Liver (tissue), 10 donors: Measurements from ENCODE around the gene CSRNP2. TPM values are rescaled to one million over a fixed set of nuclear protein-coding genes. Genes with fewer than 3 reads are reported as not detected.

Experiments used
- DNase-seq: peaks from one replicate; pipeline ENCODE4 v3.0.0-alpha.2; 2017; ENCODE audit warnings: low spot score
- H3K27ac ChIP-seq, 2 donors: one replicate each; pipeline ENCODE4 v1.7.0; 2013; ENCODE audit warnings: inconsistent platforms in 2 of 2, low read length in 2 of 2, control low read depth in 1 of 2, low read depth in 1 of 2, mild to moderate bottlenecking in 1 of 2
- H3K27me3 ChIP-seq, 4 donors: one replicate each; pipeline versions ENCODE4 v1.6.1 to v1.7.0; 2013; ENCODE audit warnings: low read length in 3 of 4, inconsistent platforms in 1 of 4, mild to moderate bottlenecking in 1 of 4, moderate library complexity in 1 of 4; ENCODE audit not compliant: control insufficient read depth in 4 of 4, insufficient read depth in 4 of 4
- H3K36me3 ChIP-seq, 4 donors: one replicate each; pipeline versions ENCODE4 v1.6.1 to v1.7.0; 2013; ENCODE audit warnings: low read length in 3 of 4, mild to moderate bottlenecking in 3 of 4, low read depth in 1 of 4, moderate library complexity in 1 of 4; ENCODE audit not compliant: control insufficient read depth in 4 of 4, insufficient read depth in 3 of 4
- H3K4me1 ChIP-seq, 4 donors: one replicate each; pipeline versions ENCODE4 v1.6.1 to v1.7.0; 2013; ENCODE audit warnings: low read length in 3 of 4, mild to moderate bottlenecking in 3 of 4, moderate library complexity in 1 of 4; ENCODE audit not compliant: control insufficient read depth in 4 of 4, insufficient read depth in 4 of 4
- H3K4me3 ChIP-seq, 3 donors: one replicate each; pipeline versions ENCODE4 v1.6.1 to v1.7.0; 2013; ENCODE audit warnings: low read length in 3 of 3, control low read depth in 1 of 3, low read depth in 1 of 3, mild to moderate bottlenecking in 1 of 3
- H3K9ac ChIP-seq, 2 donors: one replicate each; pipeline ENCODE4 v1.7.0; 2013; ENCODE audit warnings: low read length in 2 of 2, mild to moderate bottlenecking in 2 of 2, moderate library complexity in 2 of 2, control low read depth in 1 of 2, low read depth in 1 of 2
- H3K9me3 ChIP-seq, 4 donors: one replicate each; pipeline versions ENCODE4 v1.6.1 to v1.7.0; 2013; ENCODE audit warnings: low read length in 3 of 4; ENCODE audit not compliant: control insufficient read depth in 4 of 4
- EGR1 ChIP-seq, 2 donors: IDR thresholded peaks; 2 replicates each; pipeline ENCODE4 v1.6.1; 2016 to 2018; ENCODE audit warnings: antibody characterized with exemption in 2 of 2, low read depth in 2 of 2
- FOXA1 ChIP-seq: IDR thresholded peaks from 2 replicates; pipeline ENCODE4 v1.6.1; 2016; ENCODE audit warnings: antibody characterized with exemption
- GABPA ChIP-seq, 2 donors: IDR thresholded peaks in 1 of 2; conservative IDR thresholded peaks in 1 of 2; 2 replicates each; pipeline ENCODE4 v1.6.1; 2016; ENCODE audit warnings: antibody characterized with exemption in 2 of 2, mild to moderate bottlenecking in 1 of 2, moderate library complexity in 1 of 2
- JUND ChIP-seq, 2 donors: IDR thresholded peaks; 2 replicates each; pipeline ENCODE4 v1.6.1; 2016; ENCODE audit warnings: antibody characterized with exemption in 2 of 2
- NR2F2 ChIP-seq: IDR thresholded peaks from 2 replicates; pipeline ENCODE4 v1.6.1; 2016; ENCODE audit warnings: antibody characterized with exemption
- RXRA ChIP-seq, 2 donors: IDR thresholded peaks; 2 replicates each; pipeline ENCODE4 v1.6.1; 2017 to 2018; ENCODE audit warnings: antibody characterized with exemption in 2 of 2, mild to moderate bottlenecking in 1 of 2
- SP1 ChIP-seq: IDR thresholded peaks from 2 replicates; pipeline ENCODE4 v1.6.1; 2018; ENCODE audit warnings: antibody characterized with exemption, mild to moderate bottlenecking
- YY1 ChIP-seq: IDR thresholded peaks from 2 replicates; pipeline ENCODE4 v1.6.1; 2016; ENCODE audit warnings: antibody characterized with exemption, mild to moderate bottlenecking
- WGBS: extraction: QIAGEN DNeasy Blood & Tissue Kit; methylation state at CpG from one replicate; pipeline ENCODE4 v1.1.7; 2013; 5-methylcytosine and 5-hydroxymethylcytosine counted together
- polyA plus RNA-seq, 2 donors: library from polyadenylated mRNA; stranded (reverse) in 1 of 2; unstranded in 1 of 2; fragments of 200-250 nt in 1 of 2; fragments of >200 nt in 1 of 2; fragmentation: Nextera tagmentation in 1 of 2; extraction: Ambion mirVana in 1 of 2; gene quantifications; one replicate each; pipeline versions ENCODE4 v1.2.1 to v1.2.3, GENCODE V29; 2013 to 2015
- small RNA-seq: library from RNA; depleted of rRNA; stranded (forward); fragments of <200 nt; gene quantifications from one replicate; pipeline ENCODE3, GENCODE V24; 2014
- total RNA-seq, 2 donors: library from RNA; depleted of rRNA; stranded (reverse); fragments of >200 nt; gene quantifications; one replicate each; pipeline ENCODE4 v1.2.3, GENCODE V29; 2014
- TF ChIP-seq, protein P1 (sequence below): fragments of 150-350 bp; IDR thresholded peaks from 2 replicates; pipeline ENCODE4 v1.5.1; 2017; ENCODE audit warnings: improper control_type of control experiment, low read depth, low read length; ENCODE audit not compliant: missing input control
- TF ChIP-seq, protein P2 (sequence below): IDR thresholded peaks from 2 replicates; pipeline ENCODE4 v1.6.1; 2016; ENCODE audit warnings: antibody characterized with exemption, mild to moderate bottlenecking
- TF ChIP-seq, protein P3 (sequence below): IDR thresholded peaks from 2 replicates; pipeline ENCODE4 v1.6.1; 2016; ENCODE audit warnings: antibody characterized with exemption
- donor health status: healthy.
- donor health status: healthy.
- donor health status: healthy.
- donor health status: healthy.
- donor health status: healthy.

CSRNP2 gene
- total and polyA plus RNA-seq, 4 donors, result 2.0 to 8.4 (median 3.9) TPM

DNA sequence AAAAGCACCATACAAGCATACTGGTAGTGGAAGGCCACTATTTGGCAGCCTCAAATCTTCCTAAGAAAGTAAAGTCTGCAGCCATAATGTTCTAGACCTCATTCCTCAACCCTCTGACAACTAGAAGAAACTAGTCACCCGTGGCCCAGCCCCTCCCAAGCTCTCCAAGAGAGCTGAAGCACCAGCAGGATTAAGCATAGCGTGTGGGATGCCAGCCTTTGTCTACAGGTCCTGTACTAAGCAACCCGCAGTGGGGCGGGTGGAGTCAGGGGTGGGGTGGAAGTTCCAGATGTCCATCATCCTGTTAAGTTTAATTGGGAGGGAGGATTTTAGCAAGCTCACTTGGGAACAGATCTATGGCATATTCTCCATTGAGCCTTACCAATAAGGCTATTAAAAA is 71.4 kb downstream of the CSRNP2 start:
- Histone ChIP-seq H3K4me1 (peaks cover 0 to 6% (median 4%) of the 10 kb centered on the region in 4 donors), H3K27ac (no peak overlapping the region), H3K9ac (no peak overlapping the region), H3K9me3 (no peaks in the 10 kb centered on the region), H3K36me3 (peaks cover 0 to 2% (median under 1%) of the 10 kb centered on the region in 4 donors), H3K4me3 (no peak overlapping the region), H3K27me3 (no peaks in the 10 kb centered on the region)
- TF ChIP-seq, protein P1, sequence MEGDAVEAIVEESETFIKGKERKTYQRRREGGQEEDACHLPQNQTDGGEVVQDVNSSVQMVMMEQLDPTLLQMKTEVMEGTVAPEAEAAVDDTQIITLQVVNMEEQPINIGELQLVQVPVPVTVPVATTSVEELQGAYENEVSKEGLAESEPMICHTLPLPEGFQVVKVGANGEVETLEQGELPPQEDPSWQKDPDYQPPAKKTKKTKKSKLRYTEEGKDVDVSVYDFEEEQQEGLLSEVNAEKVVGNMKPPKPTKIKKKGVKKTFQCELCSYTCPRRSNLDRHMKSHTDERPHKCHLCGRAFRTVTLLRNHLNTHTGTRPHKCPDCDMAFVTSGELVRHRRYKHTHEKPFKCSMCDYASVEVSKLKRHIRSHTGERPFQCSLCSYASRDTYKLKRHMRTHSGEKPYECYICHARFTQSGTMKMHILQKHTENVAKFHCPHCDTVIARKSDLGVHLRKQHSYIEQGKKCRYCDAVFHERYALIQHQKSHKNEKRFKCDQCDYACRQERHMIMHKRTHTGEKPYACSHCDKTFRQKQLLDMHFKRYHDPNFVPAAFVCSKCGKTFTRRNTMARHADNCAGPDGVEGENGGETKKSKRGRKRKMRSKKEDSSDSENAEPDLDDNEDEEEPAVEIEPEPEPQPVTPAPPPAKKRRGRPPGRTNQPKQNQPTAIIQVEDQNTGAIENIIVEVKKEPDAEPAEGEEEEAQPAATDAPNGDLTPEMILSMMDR, result no peak
- TF ChIP-seq, protein P2, sequence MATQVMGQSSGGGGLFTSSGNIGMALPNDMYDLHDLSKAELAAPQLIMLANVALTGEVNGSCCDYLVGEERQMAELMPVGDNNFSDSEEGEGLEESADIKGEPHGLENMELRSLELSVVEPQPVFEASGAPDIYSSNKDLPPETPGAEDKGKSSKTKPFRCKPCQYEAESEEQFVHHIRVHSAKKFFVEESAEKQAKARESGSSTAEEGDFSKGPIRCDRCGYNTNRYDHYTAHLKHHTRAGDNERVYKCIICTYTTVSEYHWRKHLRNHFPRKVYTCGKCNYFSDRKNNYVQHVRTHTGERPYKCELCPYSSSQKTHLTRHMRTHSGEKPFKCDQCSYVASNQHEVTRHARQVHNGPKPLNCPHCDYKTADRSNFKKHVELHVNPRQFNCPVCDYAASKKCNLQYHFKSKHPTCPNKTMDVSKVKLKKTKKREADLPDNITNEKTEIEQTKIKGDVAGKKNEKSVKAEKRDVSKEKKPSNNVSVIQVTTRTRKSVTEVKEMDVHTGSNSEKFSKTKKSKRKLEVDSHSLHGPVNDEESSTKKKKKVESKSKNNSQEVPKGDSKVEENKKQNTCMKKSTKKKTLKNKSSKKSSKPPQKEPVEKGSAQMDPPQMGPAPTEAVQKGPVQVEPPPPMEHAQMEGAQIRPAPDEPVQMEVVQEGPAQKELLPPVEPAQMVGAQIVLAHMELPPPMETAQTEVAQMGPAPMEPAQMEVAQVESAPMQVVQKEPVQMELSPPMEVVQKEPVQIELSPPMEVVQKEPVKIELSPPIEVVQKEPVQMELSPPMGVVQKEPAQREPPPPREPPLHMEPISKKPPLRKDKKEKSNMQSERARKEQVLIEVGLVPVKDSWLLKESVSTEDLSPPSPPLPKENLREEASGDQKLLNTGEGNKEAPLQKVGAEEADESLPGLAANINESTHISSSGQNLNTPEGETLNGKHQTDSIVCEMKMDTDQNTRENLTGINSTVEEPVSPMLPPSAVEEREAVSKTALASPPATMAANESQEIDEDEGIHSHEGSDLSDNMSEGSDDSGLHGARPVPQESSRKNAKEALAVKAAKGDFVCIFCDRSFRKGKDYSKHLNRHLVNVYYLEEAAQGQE, result no peak
- TF ChIP-seq SP1, result no peak
- no peak for TF ChIP-seq FOXA1
- TF ChIP-seq, protein P3, sequence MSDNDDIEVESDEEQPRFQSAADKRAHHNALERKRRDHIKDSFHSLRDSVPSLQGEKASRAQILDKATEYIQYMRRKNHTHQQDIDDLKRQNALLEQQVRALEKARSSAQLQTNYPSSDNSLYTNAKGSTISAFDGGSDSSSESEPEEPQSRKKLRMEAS, result no peak
- no peak for TF ChIP-seq RXRA (IDR thresholded peaks at IDR 0.05)
- TF ChIP-seq YY1, result no peak
- no peak for TF ChIP-seq NR2F2
- TF ChIP-seq JUND (IDR thresholded peaks at IDR 0.05), result no peak
- no peak for TF ChIP-seq GABPA (IDR thresholded peaks at IDR 0.05 in 1 of 2, conservative IDR thresholded peaks at IDR 0.05 in 1 of 2)
- no peak for TF ChIP-seq EGR1 (IDR thresholded peaks at IDR 0.05; ENCODE audit: low read depth in 2 of 2)
- WGBS, result 87% methylated on average over 4 of the region's 4 CpGs
- peak; percentile 45 for DNase-seq

Small RNA genes within 50 kb of the gene (small RNA-seq; reads per million reads assigned to genes)
- gene RNU6-1273P (not detected), gene RNU6-87P (not detected)

Other genes with a start within 250 kb of the CSRNP2 start
- gene TMPRSS12, start 240.7 kb downstream of the CSRNP2 start, total RNA-seq, result not detected
- not detected for gene TMPRSS12, start 240.7 kb downstream of the CSRNP2 start, polyA plus RNA-seq
- gene HIGD1C, start 131.1 kb downstream of the CSRNP2 start, total RNA-seq, result not detected
- not detected for gene HIGD1C, start 131.1 kb downstream of the CSRNP2 start, polyA plus RNA-seq
- 100 to 1,000 TPM in 1 of 2 donors, 10 to 100 TPM in 1; 80.1 to 108 TPM for gene SLC11A2, start 57.2 kb downstream of the CSRNP2 start, total RNA-seq
- 10 to 100 TPM; 15.2 to 24.2 TPM for gene SLC11A2, start 57.2 kb downstream of the CSRNP2 start, polyA plus RNA-seq
- gene LETMD1, start 35.3 kb downstream of the CSRNP2 start, total RNA-seq, result 10 to 100 TPM; 24.5 to 41.0 TPM
- gene LETMD1, start 35.3 kb downstream of the CSRNP2 start, polyA plus RNA-seq, result 10 to 100 TPM; 17.6 to 20.6 TPM
- 1 to 10 TPM; 6.1 to 8.6 TPM for gene TFCP2, start 89.5 kb upstream of the CSRNP2 start, total RNA-seq
- 1 to 10 TPM; 1.6 to 4.2 TPM for gene TFCP2, start 89.5 kb upstream of the CSRNP2 start, polyA plus RNA-seq
- 1 to 10 TPM in 1 of 2 donors, under 1 TPM in 1; 0.33 to 1.8 TPM for gene POU6F1, start 134.5 kb upstream of the CSRNP2 start, total RNA-seq
- 1 to 10 TPM; 1.3 to 2.8 TPM for gene POU6F1, start 134.5 kb upstream of the CSRNP2 start, polyA plus RNA-seq
- 100 to 1,000 TPM in 1 of 2 donors, 10 to 100 TPM in 1; 66.0 to 109 TPM for gene DAZAP2, start 155.2 kb upstream of the CSRNP2 start, total RNA-seq
- 100 to 1,000 TPM; 161 to 218 TPM for gene DAZAP2, start 155.2 kb upstream of the CSRNP2 start, polyA plus RNA-seq
- gene SMAGP, start 186.8 kb upstream of the CSRNP2 start, total RNA-seq, result 1 to 10 TPM; 2.4 to 3.3 TPM
- gene SMAGP, start 186.8 kb upstream of the CSRNP2 start, polyA plus RNA-seq, result 1 to 10 TPM; 5.0 to 6.4 TPM
- gene BIN2, start 240.6 kb upstream of the CSRNP2 start, total RNA-seq, result 10 to 100 TPM in 1 of 2 donors, 1 to 10 TPM in 1; 6.0 to 10.2 TPM
- gene BIN2, start 240.6 kb upstream of the CSRNP2 start, polyA plus RNA-seq, result 1 to 10 TPM; 1.9 to 2.8 TPM